GM10847 (cell line): ENCODE data around the gene TNFAIP8L1.

Source experiments
- POLR2A ChIP-seq: IDR thresholded peaks from 2 replicates; pipeline ENCODE4 v1.6.1; 2011; ENCODE audit not compliant: insufficient read length; ENCODE audit errors: extremely low read depth

The TNFAIP8L1 gene

GRCh38 chr19:4676955-4677731 lies 37.8 kb downstream of the TNFAIP8L1 start:
- no peak for TF ChIP-seq POLR2A

- TF ChIP-seq POLR2A: no peak
Measured at GRCh38 chr19:4678881-4679790, 39.8 kb downstream of the TNFAIP8L1 start.

DNA sequence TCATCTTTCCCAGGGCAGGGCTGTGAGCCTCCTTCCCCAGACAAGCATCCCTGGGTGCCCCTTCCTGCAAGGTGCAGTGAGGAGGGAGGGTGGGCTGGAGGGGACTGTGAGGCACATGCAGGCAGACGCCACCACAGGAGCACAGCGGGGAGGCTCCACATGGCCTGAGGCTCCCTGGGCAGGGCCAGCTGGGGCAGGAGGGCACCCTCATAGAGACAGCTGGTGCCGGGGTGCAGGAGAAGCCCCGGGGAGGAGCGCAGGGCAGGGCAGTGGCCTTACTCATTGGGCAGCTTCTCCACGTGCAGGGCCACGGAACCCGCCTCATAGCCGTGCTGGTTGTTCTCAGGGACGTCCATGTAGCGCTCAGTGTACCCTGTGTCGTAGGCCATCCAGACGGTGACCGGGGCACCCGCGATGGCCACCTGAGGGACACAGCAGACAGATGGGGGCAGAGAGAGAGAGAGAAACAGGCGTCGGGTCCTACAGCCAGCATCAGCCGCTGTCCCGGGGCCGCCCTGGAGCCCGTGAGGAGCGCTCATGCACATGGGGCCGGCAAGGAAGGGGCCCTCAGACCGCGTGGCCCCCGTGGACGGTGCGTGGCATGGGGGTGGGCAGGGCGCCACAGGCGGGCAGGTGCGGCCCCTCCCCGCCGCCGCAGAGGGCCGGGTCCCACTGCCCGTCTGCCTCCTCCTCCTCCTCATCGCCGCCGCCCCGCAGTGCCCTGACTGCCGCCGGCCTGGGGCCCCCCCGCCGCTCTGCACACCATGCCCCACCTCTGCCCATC lies 43.3 kb downstream of the TNFAIP8L1 start:
- TF ChIP-seq POLR2A: no peak

DNA sequence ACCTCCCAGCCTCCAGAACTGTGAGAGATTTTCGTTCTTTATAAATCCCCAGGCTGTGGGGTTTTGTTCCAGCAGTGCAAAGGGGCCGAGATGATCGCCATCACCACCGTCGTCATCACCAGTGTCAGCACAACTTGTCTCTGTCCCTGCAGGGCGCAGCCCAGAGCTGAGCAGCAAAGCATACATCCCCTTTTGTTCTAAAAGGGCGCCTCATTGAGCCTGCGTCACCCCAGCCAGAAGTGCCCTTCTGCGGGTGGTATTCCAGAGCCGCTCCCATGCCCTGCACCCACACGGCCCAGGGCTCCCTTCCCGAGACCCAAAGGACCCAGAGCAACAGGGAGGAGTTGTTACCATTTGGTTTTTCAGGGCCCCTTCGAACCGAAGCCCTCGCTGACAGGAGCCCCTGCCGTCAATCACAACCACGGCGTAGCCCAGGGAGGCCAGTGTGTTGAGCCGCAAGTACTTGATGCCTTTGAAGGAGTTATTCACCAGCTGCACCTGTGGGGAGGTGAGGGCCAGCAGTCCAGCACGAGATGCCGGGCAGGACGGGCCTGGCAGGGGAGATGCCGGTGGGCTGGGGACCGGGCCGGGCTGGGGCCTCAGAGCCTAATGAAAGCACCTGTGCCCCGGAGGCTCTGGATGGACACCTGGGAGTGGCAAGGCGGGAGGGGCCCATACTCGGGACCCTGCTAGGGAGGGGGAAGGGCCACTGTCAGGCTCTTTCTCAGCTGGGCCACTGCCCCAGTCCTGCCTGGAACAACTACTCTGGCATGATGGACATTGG lies 45.2 kb downstream of the TNFAIP8L1 start:
- TF ChIP-seq POLR2A: no peak

DNA sequence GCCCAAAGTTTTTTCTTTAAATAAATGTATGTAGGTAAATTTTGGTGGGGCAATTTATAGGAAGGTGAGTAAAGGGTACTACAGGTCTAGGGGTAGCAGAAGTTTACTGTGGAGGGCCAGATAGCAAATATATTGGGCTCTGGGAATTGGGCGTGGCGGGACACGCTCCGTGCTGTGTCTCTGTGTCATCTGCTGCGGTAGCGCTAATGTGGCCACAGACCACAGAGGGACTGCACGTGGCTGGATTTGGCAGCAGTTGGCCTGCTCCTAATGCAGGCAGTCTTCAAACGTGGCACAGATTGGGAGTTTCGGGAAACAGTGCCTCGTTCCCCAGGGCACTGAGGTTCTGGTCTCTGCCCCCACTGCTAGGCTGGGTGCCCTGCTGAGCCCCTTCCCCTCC lies 47.4 kb downstream of the TNFAIP8L1 start:
- no peak for TF ChIP-seq POLR2A

- no peak for TF ChIP-seq POLR2A
Measured at GRCh38 chr19:4687396-4687795, 48.1 kb downstream of the TNFAIP8L1 start.

DNA sequence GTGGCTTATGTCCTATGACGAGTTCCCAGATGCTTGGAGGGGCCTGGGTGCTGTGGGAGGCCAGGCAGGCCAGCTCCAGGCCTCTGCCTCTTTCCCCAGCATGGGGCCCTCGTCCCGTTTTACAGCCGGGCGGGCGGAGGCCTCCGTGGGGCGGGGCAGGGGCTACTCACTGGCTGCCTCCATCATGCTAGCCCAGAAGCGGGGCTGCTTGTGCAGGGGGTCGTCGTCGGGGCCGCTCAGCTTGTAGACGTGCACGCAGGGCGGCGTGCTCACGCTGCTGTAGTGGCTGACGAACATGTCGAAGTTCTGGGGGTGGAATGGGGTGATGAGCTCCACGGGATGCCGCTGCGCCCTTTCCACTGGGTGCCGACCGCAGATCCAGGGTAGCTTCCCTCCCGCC lies 49.3 kb downstream of the TNFAIP8L1 start:
- no peak for TF ChIP-seq POLR2A

- TF ChIP-seq POLR2A: no peak
Measured at GRCh38 chr19:4689403-4689802, 50.1 kb downstream of the TNFAIP8L1 start.

- TF ChIP-seq POLR2A: no peak
Measured at GRCh38 chr19:4690361-4690760, 51.0 kb downstream of the TNFAIP8L1 start.

DNA sequence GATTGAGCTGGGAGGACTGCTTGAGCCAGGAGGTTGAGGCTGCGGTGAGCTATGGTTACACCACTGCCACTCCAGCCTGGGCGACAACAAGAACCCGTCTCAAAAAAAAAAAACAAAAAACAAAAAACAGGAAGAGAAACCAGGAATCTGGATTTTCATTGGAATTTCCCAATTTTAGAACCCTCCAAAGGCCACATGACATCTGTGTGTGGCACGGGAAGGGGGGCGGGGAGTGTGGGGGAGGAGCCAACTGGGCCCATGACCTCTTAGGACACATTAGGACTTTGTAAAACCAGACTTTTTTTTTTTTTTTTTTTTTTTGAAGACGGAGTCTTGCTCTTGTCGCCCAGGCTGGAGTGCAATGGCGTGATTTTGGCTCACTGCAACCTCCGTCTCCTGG lies 52.1 kb downstream of the TNFAIP8L1 start:
- no peak for TF ChIP-seq POLR2A

DNA sequence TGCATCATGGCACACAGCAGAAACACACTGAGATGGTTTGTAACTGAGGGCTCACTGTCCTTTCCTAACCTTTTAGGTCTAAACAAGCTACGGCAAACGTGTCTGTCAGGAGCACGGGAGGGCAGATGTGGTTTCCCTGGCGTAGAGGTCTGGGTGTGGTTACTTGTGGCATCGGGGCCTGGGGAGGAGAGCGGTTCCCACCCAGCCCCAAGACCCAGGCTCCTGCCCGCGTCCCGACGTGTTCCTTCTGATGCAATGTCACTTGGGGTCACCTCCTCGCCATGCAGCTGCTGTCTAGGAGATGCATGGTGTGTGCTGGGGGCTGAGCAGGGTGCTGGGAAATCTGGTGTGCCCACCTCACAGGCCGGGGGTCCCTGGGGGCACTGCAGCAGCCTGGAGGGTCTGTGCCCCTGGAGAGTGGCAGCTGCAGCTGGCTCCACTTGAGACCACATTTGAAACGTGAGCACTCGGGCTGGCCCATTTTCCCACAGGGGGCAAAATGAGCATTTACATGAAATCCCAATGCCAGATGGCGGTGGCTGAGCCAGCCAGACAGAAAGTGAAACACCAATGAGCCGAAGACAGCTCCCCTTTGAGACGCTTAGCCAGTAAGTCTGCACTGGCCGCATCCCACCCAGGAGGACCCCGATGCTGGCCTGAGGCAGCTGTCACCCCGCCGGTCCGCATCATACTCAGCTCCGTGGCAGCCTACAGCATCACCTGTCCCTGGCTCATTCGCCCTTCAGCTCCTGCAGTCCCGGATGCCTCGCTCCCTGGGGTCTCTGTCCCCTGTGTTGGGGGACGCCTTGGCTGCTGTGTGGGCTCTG lies 53.1 kb downstream of the TNFAIP8L1 start:
- TF ChIP-seq POLR2A: no peak

- TF ChIP-seq POLR2A: no peak
Measured at GRCh38 chr19:4693078-4693350, 53.7 kb downstream of the TNFAIP8L1 start.

- no peak for TF ChIP-seq POLR2A
Measured at GRCh38 chr19:4693471-4694121, 54.3 kb downstream of the TNFAIP8L1 start.

DNA sequence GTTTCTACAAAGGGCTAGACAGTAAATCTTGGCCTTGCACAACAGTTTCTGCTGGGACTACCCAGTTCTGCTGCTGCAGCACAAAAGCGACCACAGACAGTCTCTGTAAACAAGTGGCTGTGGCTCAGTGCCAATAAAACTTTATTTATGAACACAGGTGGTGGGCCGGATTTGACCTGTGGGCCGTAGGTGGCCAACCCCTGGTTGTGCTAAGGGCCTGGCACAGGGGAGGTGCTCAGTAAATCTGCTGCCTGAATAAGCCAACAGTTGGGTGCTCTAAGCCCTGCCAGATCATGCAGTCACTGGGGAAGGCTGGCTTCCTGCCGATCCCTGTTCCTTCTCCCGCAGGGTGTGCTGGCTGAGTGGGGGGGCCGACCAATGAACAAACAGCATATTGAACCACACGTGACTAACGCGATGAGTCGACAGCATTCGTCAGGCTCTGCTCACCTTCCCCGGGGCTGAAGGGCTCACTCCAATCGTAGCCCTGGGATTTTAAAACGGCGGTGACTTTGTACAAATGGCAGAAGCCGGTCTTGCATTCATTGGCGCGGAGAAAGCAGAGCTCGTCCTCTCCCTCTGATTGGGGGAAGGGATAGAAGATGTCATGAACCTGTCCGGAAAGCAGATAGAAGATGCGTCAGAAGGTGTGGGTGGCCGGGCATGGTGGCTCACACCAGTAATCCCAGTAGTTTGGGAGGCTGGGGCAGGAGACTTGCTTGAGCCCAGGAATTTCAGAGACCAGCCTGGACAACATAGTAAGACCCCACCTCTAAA lies 55.1 kb downstream of the TNFAIP8L1 start:
- TF ChIP-seq POLR2A: no peak
